H9 (cell line): ENCODE data around the gene SCD5. TPM values are rescaled to one million over a fixed set of nuclear protein-coding genes. Genes with fewer than 3 reads are reported as not detected.

ENCODE experiments used
- DNase-seq: peaks from one replicate; pipeline ENCODE4 v3.0.0-alpha.2; 2017
- H2AFZ ChIP-seq: one replicate; pipeline ENCODE4 v1.6.1; 2013; ENCODE audit warnings: mild to moderate bottlenecking, low read length, control low read depth, moderate library complexity
- H2AK5ac ChIP-seq: 2 replicates; pipeline ENCODE4 v1.6.1; 2013; ENCODE audit warnings: low read length, control low read depth, mixed read lengths; ENCODE audit not compliant: insufficient read length
- H2BK120ac ChIP-seq: one replicate; pipeline ENCODE4 v1.6.1; 2013; ENCODE audit warnings: low read depth, mild to moderate bottlenecking, low read length, control low read depth, inconsistent platforms; ENCODE audit not compliant: poor library complexity, severe bottlenecking
- H2BK12ac ChIP-seq: 2 replicates; pipeline ENCODE4 v1.6.1; 2013; ENCODE audit warnings: low read length, control low read depth, mixed read lengths, low read depth; ENCODE audit not compliant: insufficient read length
- H2BK15ac ChIP-seq: 2 replicates; pipeline ENCODE4 v1.6.1; 2013; ENCODE audit warnings: low read depth, low read length, control low read depth
- H2BK20ac ChIP-seq: one replicate; pipeline ENCODE4 v1.6.1; 2013; ENCODE audit warnings: low read depth, mild to moderate bottlenecking, low read length, control low read depth, inconsistent platforms; ENCODE audit not compliant: poor library complexity, severe bottlenecking
- H2BK5ac ChIP-seq: 2 replicates; pipeline ENCODE4 v1.6.1; 2013; ENCODE audit warnings: low read length, control low read depth, mixed read lengths; ENCODE audit not compliant: insufficient read length
- H3K14ac ChIP-seq: 2 replicates; pipeline ENCODE4 v1.6.1; 2013; ENCODE audit warnings: low read length, control low read depth; ENCODE audit not compliant: insufficient read depth
- H3K18ac ChIP-seq: 2 replicates; pipeline ENCODE4 v1.6.1; 2013; ENCODE audit warnings: low read depth, mild to moderate bottlenecking, mixed read lengths, low read length, control low read depth; ENCODE audit not compliant: insufficient read length
- H3K23ac ChIP-seq: 2 replicates; pipeline ENCODE4 v1.6.1; 2013; ENCODE audit warnings: low read length, control low read depth, mixed read lengths, low read depth; ENCODE audit not compliant: insufficient read length
- H3K23me2 ChIP-seq: 2 replicates; pipeline ENCODE4 v1.6.1; 2013; ENCODE audit warnings: low read depth, mild to moderate bottlenecking, mixed read lengths, low read length, control low read depth; ENCODE audit not compliant: insufficient read length, poor library complexity, severe bottlenecking
- H3K27ac ChIP-seq: 2 replicates; pipeline ENCODE4 v1.5.1; 2013; ENCODE audit warnings: low read length, control low read depth, mixed read lengths, low read depth; ENCODE audit not compliant: insufficient read length
- H3K27me3 ChIP-seq: 2 replicates; pipeline ENCODE4 v1.6.1; 2013; ENCODE audit warnings: low read length, control low read depth, inconsistent platforms; ENCODE audit not compliant: insufficient read depth
- H3K4ac ChIP-seq: 2 replicates; pipeline ENCODE4 v1.6.1; 2013; ENCODE audit warnings: low read depth, mild to moderate bottlenecking, control low read depth, inconsistent platforms, low read length, moderate library complexity
- H3K4me1 ChIP-seq: 2 replicates; pipeline ENCODE4 v1.6.1; 2013; ENCODE audit warnings: low read length, control low read depth, inconsistent platforms; ENCODE audit not compliant: insufficient read depth
- H3K4me2 ChIP-seq: 2 replicates; pipeline ENCODE4 v1.6.1; 2013; ENCODE audit warnings: low read length, control low read depth, mixed read lengths; ENCODE audit not compliant: insufficient read length, insufficient read depth
- H3K56ac ChIP-seq: 2 replicates; pipeline ENCODE4 v1.6.1; 2013; ENCODE audit warnings: low read depth, mild to moderate bottlenecking, mixed read lengths, low read length, control low read depth; ENCODE audit not compliant: insufficient read length
- H3K79me1 ChIP-seq: 2 replicates; pipeline ENCODE4 v1.6.1; 2013; ENCODE audit warnings: low read depth, mild to moderate bottlenecking, moderate library complexity, low read length, control low read depth, inconsistent platforms; ENCODE audit not compliant: insufficient read depth, poor library complexity, severe bottlenecking
- H3K79me2 ChIP-seq: 2 replicates; pipeline ENCODE4 v1.6.1; 2013; ENCODE audit warnings: low read length, control low read depth, inconsistent platforms; ENCODE audit not compliant: insufficient read depth
- H3K9ac ChIP-seq: 2 replicates; pipeline ENCODE4 v1.6.1; 2013; ENCODE audit warnings: low read length, control low read depth, mixed read lengths; ENCODE audit not compliant: insufficient read length; ENCODE audit errors: extremely low read depth
- H3K9me3 ChIP-seq: one replicate; pipeline ENCODE4 v1.6.1; 2013; ENCODE audit warnings: low read depth, low read length, inconsistent platforms; ENCODE audit not compliant: control insufficient read depth
- H3T11ph ChIP-seq: one replicate; pipeline ENCODE4 v1.6.1; 2013; ENCODE audit warnings: mild to moderate bottlenecking, low read length, control low read depth, inconsistent platforms
- H4K20me1 ChIP-seq: one replicate; pipeline ENCODE4 v1.6.1; 2013; ENCODE audit not compliant: control insufficient read depth, insufficient read length, insufficient read depth
- H4K5ac ChIP-seq: 2 replicates; pipeline ENCODE4 v1.6.1; 2013; ENCODE audit warnings: low read depth, mild to moderate bottlenecking, mixed read lengths, low read length, control low read depth; ENCODE audit not compliant: insufficient read length
- H4K8ac ChIP-seq: replicated peaks from 2 replicates; pipeline ENCODE4 v1.6.1; 2013; ENCODE audit warnings: low read length, control low read depth, mixed read lengths, low read depth; ENCODE audit not compliant: insufficient read length
- H4K91ac ChIP-seq: 2 replicates; pipeline ENCODE4 v1.6.1; 2013; ENCODE audit warnings: low read depth, mild to moderate bottlenecking, moderate library complexity, mixed read lengths, low read length, control low read depth; ENCODE audit not compliant: insufficient read length
- H3K27ac Mint-ChIP-seq, 3 experiments: 2 replicates in 2 of 3; 3 replicates in 1 of 3; pipeline ENCODE4 v1.8.0; 2020 to 2021; ENCODE audit warnings: mixed read lengths in 3 of 3, mild to moderate bottlenecking in 1 of 3, moderate library complexity in 1 of 3
- H3K27me3 Mint-ChIP-seq: 2 replicates; pipeline ENCODE4 v1.8.0; 2021; ENCODE audit warnings: low read depth, mild to moderate bottlenecking, moderate library complexity, mixed read lengths
- H3K36me3 Mint-ChIP-seq, 3 experiments: 2 replicates in 2 of 3; 3 replicates in 1 of 3; pipeline ENCODE4 v1.8.0; 2020 to 2021; ENCODE audit warnings: low read depth in 3 of 3, mixed read lengths in 3 of 3; ENCODE audit not compliant: insufficient read depth in 1 of 3
- H3K4me1 Mint-ChIP-seq, 2 experiments: 2 replicates each; pipeline ENCODE4 v1.8.0; 2020; ENCODE audit warnings: mixed read lengths in 2 of 2
- H3K4me3 Mint-ChIP-seq, 2 experiments: 2 replicates in 1 of 2; 3 replicates in 1 of 2; pipeline ENCODE4 v1.8.0; 2020 to 2021; ENCODE audit warnings: mild to moderate bottlenecking in 2 of 2, mixed read lengths in 2 of 2, moderate library complexity in 1 of 2
- H3K9me3 Mint-ChIP-seq, 2 experiments: 2 replicates in 1 of 2; 3 replicates in 1 of 2; pipeline ENCODE4 v1.8.0; 2020; ENCODE audit warnings: mild to moderate bottlenecking in 2 of 2, mixed read lengths in 2 of 2, moderate library complexity in 1 of 2
- WGBS: extraction: QIAGEN DNeasy Blood & Tissue Kit; methylation state at CpG from one replicate; pipeline ENCODE4 v1.1.7; 2013; ENCODE audit warnings: missing lambda C conversion rate, low lambda C conversion rate, mixed read lengths; ENCODE audit not compliant: insufficient read length; ENCODE audit errors: extremely low coverage; 5-methylcytosine and 5-hydroxymethylcytosine counted together
- total RNA-seq: library from RNA; stranded (reverse); gene quantifications from 2 replicates; pipeline ENCODE4 v1.2.1, GENCODE V29; 2021
- TF ChIP-seq, protein P1 (sequence below): fragments of 200-600 bp; sonication (generic); conservative IDR thresholded peaks from 3 replicates; pipeline ENCODE4 v1.8.0; 2021; ENCODE audit warnings: antibody characterized with exemption, mild to moderate bottlenecking

The SCD5 gene
- total RNA-seq, 1 experiment from 2014 or later: 0.68 TPM

GRCh38 chr4:82799006-82799881, 648 bp upstream of the SCD5 start:
- peak overlapping the region; percentile 65 for H3K4me2 ChIP-seq
- H3K4me1 Mint-ChIP-seq: peaks cover 27% of the 10 kb centered on the region in 2 experiments
- no peak overlapping the region for H3K27ac ChIP-seq

More at GRCh38 chr4:82799006-82799881, 648 bp upstream of the SCD5 start:
- Histone ChIP-seq H2BK5ac (no peak overlapping the region), H3K9me3 (no peaks in the 10 kb centered on the region), H4K8ac (no peak overlapping the region), H4K5ac (no peak overlapping the region), H4K91ac (no peak overlapping the region), H3K23ac (no peak overlapping the region), H2AK5ac (no peak overlapping the region), H3K18ac (no peak overlapping the region), H2BK15ac (no peak overlapping the region), H3K79me1 (no peaks in the 10 kb centered on the region), H2BK120ac (no peak overlapping the region), H2BK12ac (no peak overlapping the region), H3K14ac (no peak overlapping the region), H3K27me3 (peaks cover 63% of the 10 kb centered on the region), H3K56ac (no peak overlapping the region), H3T11ph (no peak overlapping the region), H2AFZ (no peak overlapping the region), H3K9ac (no peak overlapping the region), H4K20me1 (no peaks in the 10 kb centered on the region), H3K4me1 (peaks cover 2% of the 10 kb centered on the region; the same call in 1 of the 2 replicates), H2BK20ac (no peak overlapping the region), H3K4ac (no peak overlapping the region), H3K79me2 (no peaks in the 10 kb centered on the region), H3K23me2 (peaks cover 20% of the 10 kb centered on the region)
- Mint-ChIP-seq H3K9me3 (peaks cover 0 to 3% of the 10 kb centered on the region in 2 experiments; a peak in 2 of 5 replicates), H3K27me3 (peaks cover 44% of the 10 kb centered on the region), H3K4me3 (peak overlapping the region; percentile 62 to 80), H3K27ac (no peak overlapping the region), H3K36me3 (no peaks in the 10 kb centered on the region; a peak in 1 of 7 replicates)
- TF ChIP-seq, protein P1, sequence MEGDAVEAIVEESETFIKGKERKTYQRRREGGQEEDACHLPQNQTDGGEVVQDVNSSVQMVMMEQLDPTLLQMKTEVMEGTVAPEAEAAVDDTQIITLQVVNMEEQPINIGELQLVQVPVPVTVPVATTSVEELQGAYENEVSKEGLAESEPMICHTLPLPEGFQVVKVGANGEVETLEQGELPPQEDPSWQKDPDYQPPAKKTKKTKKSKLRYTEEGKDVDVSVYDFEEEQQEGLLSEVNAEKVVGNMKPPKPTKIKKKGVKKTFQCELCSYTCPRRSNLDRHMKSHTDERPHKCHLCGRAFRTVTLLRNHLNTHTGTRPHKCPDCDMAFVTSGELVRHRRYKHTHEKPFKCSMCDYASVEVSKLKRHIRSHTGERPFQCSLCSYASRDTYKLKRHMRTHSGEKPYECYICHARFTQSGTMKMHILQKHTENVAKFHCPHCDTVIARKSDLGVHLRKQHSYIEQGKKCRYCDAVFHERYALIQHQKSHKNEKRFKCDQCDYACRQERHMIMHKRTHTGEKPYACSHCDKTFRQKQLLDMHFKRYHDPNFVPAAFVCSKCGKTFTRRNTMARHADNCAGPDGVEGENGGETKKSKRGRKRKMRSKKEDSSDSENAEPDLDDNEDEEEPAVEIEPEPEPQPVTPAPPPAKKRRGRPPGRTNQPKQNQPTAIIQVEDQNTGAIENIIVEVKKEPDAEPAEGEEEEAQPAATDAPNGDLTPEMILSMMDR: no peak
- no CpG with 5 or more reads among the region's 25 CpGs for WGBS
- peak; percentile 32 for DNase-seq
